Endothelial cell of umbilical vein (primary cell): ENCODE measurements around the gene MRFAP1.
"Not testable (repeated sequence)": the region's sequence is repeated elsewhere in the genome, so short reads cannot be mapped to it uniquely, and the experiment has no call there.

ENCODE experiments used
- EZH2 ChIP-seq: IDR thresholded peaks from 2 replicates; pipeline ENCODE4 v1.6.1; 2012; ENCODE audit warnings: borderline replicate concordance, low read depth, mild to moderate bottlenecking, moderate library complexity, low read length, inconsistent platforms; ENCODE audit not compliant: severe bottlenecking
- FOS ChIP-seq: IDR thresholded peaks from 2 replicates; pipeline ENCODE4 v1.6.1; 2011; ENCODE audit warnings: mild to moderate bottlenecking, low read length, moderate library complexity, borderline replicate concordance; ENCODE audit not compliant: insufficient read depth
- JUN ChIP-seq: IDR thresholded peaks from 2 replicates; pipeline ENCODE4 v1.6.1; 2011; ENCODE audit warnings: borderline replicate concordance, low read depth; ENCODE audit not compliant: insufficient read length, insufficient read depth
- MYC ChIP-seq: IDR thresholded peaks from one replicate; pipeline ENCODE4 v1.6.1; 2011; ENCODE audit warnings: mild to moderate bottlenecking, low read depth, low read length
- POLR2A ChIP-seq: IDR thresholded peaks from 2 replicates; pipeline ENCODE4 v1.6.1; 2012; ENCODE audit warnings: low read depth, mild to moderate bottlenecking, control low read depth, low read length
- POLR2AphosphoS5 ChIP-seq: IDR thresholded peaks from 2 replicates; pipeline ENCODE4 v1.6.1; 2012; ENCODE audit warnings: low read depth, mild to moderate bottlenecking, control low read depth, low read length, moderate library complexity; ENCODE audit not compliant: insufficient read depth
- TF ChIP-seq, protein P1 (sequence below), 2 donors: IDR thresholded peaks; 1 replicate in 1 of 2; 2 replicates in 1 of 2; pipeline ENCODE4 v1.5.1; 2011; ENCODE audit warnings: low read length in 2 of 2, mild to moderate bottlenecking in 2 of 2, moderate library complexity in 2 of 2, control low read depth in 1 of 2, inconsistent platforms in 1 of 2, low read depth in 1 of 2; ENCODE audit not compliant: insufficient read depth in 1 of 2; ENCODE audit errors: extremely low read depth in 1 of 2
- TF ChIP-seq, protein P2 (sequence below): IDR thresholded peaks from 2 replicates; pipeline ENCODE4 v1.6.1; 2011; ENCODE audit not compliant: insufficient read depth, insufficient read length

DNA sequence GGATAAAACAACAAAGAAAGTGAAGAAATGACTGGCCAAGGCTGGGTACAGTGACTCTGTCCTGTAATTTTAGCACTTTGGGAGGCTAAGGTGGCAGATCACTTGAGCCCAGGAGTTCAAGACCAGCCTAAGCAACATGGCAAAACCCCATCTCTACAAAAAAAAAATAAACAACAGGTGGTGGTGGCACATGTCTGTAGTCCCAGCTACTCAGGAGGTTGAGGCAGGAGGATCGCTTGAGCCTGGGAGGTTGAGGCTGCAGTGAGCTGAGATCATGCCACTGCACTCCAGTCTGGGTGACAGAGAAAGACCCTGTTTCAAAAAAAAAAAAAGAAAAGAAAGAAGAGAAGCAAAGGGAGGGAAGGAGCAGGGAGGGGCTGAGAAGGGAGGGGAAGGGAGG lies 12.0 kb upstream of the MRFAP1 start:
- TF ChIP-seq, protein P1, sequence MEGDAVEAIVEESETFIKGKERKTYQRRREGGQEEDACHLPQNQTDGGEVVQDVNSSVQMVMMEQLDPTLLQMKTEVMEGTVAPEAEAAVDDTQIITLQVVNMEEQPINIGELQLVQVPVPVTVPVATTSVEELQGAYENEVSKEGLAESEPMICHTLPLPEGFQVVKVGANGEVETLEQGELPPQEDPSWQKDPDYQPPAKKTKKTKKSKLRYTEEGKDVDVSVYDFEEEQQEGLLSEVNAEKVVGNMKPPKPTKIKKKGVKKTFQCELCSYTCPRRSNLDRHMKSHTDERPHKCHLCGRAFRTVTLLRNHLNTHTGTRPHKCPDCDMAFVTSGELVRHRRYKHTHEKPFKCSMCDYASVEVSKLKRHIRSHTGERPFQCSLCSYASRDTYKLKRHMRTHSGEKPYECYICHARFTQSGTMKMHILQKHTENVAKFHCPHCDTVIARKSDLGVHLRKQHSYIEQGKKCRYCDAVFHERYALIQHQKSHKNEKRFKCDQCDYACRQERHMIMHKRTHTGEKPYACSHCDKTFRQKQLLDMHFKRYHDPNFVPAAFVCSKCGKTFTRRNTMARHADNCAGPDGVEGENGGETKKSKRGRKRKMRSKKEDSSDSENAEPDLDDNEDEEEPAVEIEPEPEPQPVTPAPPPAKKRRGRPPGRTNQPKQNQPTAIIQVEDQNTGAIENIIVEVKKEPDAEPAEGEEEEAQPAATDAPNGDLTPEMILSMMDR (IDR thresholded peaks at IDR 0.05; ENCODE audit: extremely low read depth in 1 of 2, insufficient read depth in 1 of 2, low read depth in 1 of 2, low read length in 2 of 2): not testable (repeated sequence)
- not testable (repeated sequence) for TF ChIP-seq JUN, POLR2AphosphoS5, MYC, FOS, POLR2A, EZH2
- TF ChIP-seq, protein P2, sequence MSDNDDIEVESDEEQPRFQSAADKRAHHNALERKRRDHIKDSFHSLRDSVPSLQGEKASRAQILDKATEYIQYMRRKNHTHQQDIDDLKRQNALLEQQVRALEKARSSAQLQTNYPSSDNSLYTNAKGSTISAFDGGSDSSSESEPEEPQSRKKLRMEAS: not testable (repeated sequence)
